IMR-90 (cell line): ENCODE measurements around the gene KCNQ1. TPM values are rescaled to one million over a fixed set of nuclear protein-coding genes. Genes with fewer than 3 reads are reported as not detected.

Experiments
- ATAC-seq: fragments of 200-7000 bp; cut with Tn5 transposase; 2 replicates; pipeline ENCODE4 v1.9.1; 2020; ENCODE audit warnings: low read depth, mild to moderate bottlenecking, moderate library complexity
- BruUV-seq: library from RNA; stranded (reverse); fragments of 400-500 nt; replicated peaks from 2 replicates; lab custom pipeline; 2021; lab: Mats Ljungman, UMichigan
- CTCF ChIA-PET: fragments of 300-600 bp; formaldehyde crosslinking; extraction: SDS; loops from one replicate; lab custom pipeline; 2021; ENCODE audit warnings: antibody characterized with exemption; lab: Yijun Ruan, JAX
- POLR2A ChIA-PET: fragments of 300-600 bp; sonication (Branson Sonifier 250); formaldehyde crosslinking; loops from one replicate; lab custom pipeline; 2022; ENCODE audit warnings: antibody characterized with exemption; ENCODE audit not compliant: unreplicated experiment; lab: Charles Lee
- DNase-seq: peaks from one replicate; pipeline ENCODE4 v3.0.0; 2013
- H2AFZ ChIP-seq: replicated peaks from 2 replicates; pipeline ENCODE3; 2013; ENCODE audit warnings: low read length, mild to moderate bottlenecking; ENCODE audit not compliant: poor library complexity
- H2AK5ac ChIP-seq: 2 replicates; pipeline ENCODE4 v1.6.1; 2013; ENCODE audit warnings: low read depth, low read length, inconsistent platforms
- H2AK9ac ChIP-seq: replicated peaks from 2 replicates; pipeline ENCODE3; 2013; ENCODE audit warnings: mild to moderate bottlenecking, low read depth, low read length, moderate library complexity; ENCODE audit not compliant: poor library complexity
- H2BK120ac ChIP-seq: 2 replicates; pipeline ENCODE4 v1.6.1; 2013; ENCODE audit warnings: low read depth, low read length, inconsistent platforms
- H2BK15ac ChIP-seq: 3 replicates; pipeline ENCODE4 v1.6.1; 2013; ENCODE audit warnings: low read depth, low read length, inconsistent platforms
- H2BK20ac ChIP-seq: 2 replicates; pipeline ENCODE4 v1.6.1; 2013; ENCODE audit warnings: low read depth, mild to moderate bottlenecking, inconsistent platforms, low read length, moderate library complexity
- H2BK5ac ChIP-seq: 2 replicates; pipeline ENCODE4 v1.6.1; 2013; ENCODE audit warnings: mild to moderate bottlenecking, low read depth, low read length, inconsistent platforms; ENCODE audit not compliant: poor library complexity, severe bottlenecking
- H3K14ac ChIP-seq: replicated peaks from 2 replicates; pipeline ENCODE4 v1.6.1; 2013; ENCODE audit warnings: low read depth, low read length, inconsistent platforms
- H3K18ac ChIP-seq: 2 replicates; pipeline ENCODE4 v1.6.1; 2013; ENCODE audit warnings: low read depth, low read length, control low read depth
- H3K23ac ChIP-seq: 2 replicates; pipeline ENCODE4 v1.6.1; 2013; ENCODE audit warnings: low read depth, low read length, inconsistent platforms
- H3K27ac ChIP-seq: 2 replicates; pipeline ENCODE4 v1.5.1; 2013; ENCODE audit warnings: mild to moderate bottlenecking, control low read depth, low read length; ENCODE audit not compliant: insufficient read depth
- H3K27me3 ChIP-seq: 2 replicates; pipeline ENCODE4 v1.6.1; 2013; ENCODE audit warnings: low read length; ENCODE audit not compliant: control insufficient read depth, insufficient read depth
- H3K36me3 ChIP-seq: 2 replicates; pipeline ENCODE4 v1.6.1; 2013; ENCODE audit warnings: low read length, mixed read lengths; ENCODE audit not compliant: control insufficient read depth, insufficient read depth
- H3K4ac ChIP-seq: 2 replicates; pipeline ENCODE4 v1.6.1; 2013; ENCODE audit warnings: low read depth, low read length, inconsistent platforms
- H3K4me1 ChIP-seq: 2 replicates; pipeline ENCODE4 v1.6.1; 2013; ENCODE audit warnings: low read length, mixed read lengths; ENCODE audit not compliant: control insufficient read depth, insufficient read depth
- H3K4me2 ChIP-seq: 2 replicates; pipeline ENCODE4 v1.6.1; 2013; ENCODE audit warnings: low read depth, mild to moderate bottlenecking, control low read depth, low read length, moderate library complexity
- H3K4me3 ChIP-seq: 2 replicates; pipeline ENCODE4 v1.5.1; 2013; ENCODE audit warnings: low read depth, mild to moderate bottlenecking, control low read depth, low read length, moderate library complexity; ENCODE audit not compliant: insufficient read depth
- H3K56ac ChIP-seq: 2 replicates; pipeline ENCODE4 v1.6.1; 2013; ENCODE audit warnings: low read length, inconsistent platforms; ENCODE audit not compliant: insufficient read depth; ENCODE audit errors: extremely low read depth
- H3K79me1 ChIP-seq, 2 experiments: 2 replicates each; pipeline ENCODE4 v1.6.1; 2013; ENCODE audit warnings: low read length in 2 of 2, inconsistent platforms in 1 of 2, low read depth in 1 of 2
- H3K9ac ChIP-seq: 2 replicates; pipeline ENCODE4 v1.6.1; 2013; ENCODE audit warnings: low read depth, low read length, control low read depth
- H3K9me1 ChIP-seq: 2 replicates; pipeline ENCODE4 v1.6.1; 2013; ENCODE audit warnings: low read length, inconsistent platforms; ENCODE audit not compliant: insufficient read depth
- H3K9me3 ChIP-seq: 2 replicates; pipeline ENCODE4 v1.6.1; 2013; ENCODE audit warnings: low read length; ENCODE audit not compliant: control insufficient read depth, insufficient read depth
- H4K20me1 ChIP-seq: 2 replicates; pipeline ENCODE4 v1.6.1; 2013; ENCODE audit warnings: low read length, inconsistent platforms; ENCODE audit not compliant: insufficient read depth
- H4K5ac ChIP-seq: 2 replicates; pipeline ENCODE4 v1.6.1; 2013; ENCODE audit warnings: mild to moderate bottlenecking, low read depth, low read length, control low read depth
- H4K8ac ChIP-seq, 2 experiments: 2 replicates each; pipeline ENCODE4 v1.6.1; 2013; ENCODE audit warnings: low read depth in 2 of 2, low read length in 2 of 2, control low read depth in 1 of 2, inconsistent platforms in 1 of 2
- H4K91ac ChIP-seq: 2 replicates; pipeline ENCODE4 v1.6.1; 2013; ENCODE audit warnings: low read depth, low read length, inconsistent platforms; ENCODE audit not compliant: insufficient read depth
- CEBPB ChIP-seq: IDR thresholded peaks from 2 replicates; pipeline ENCODE4 v1.6.1; 2012; ENCODE audit warnings: low read depth, low read length, improper control_type of control experiment
- CHD1 ChIP-seq: IDR thresholded peaks from 2 replicates; pipeline ENCODE4 v1.6.1; 2012; ENCODE audit warnings: low read depth, low read length, improper control_type of control experiment
- CTCF ChIP-seq: conservative IDR thresholded peaks from 2 replicates; pipeline ENCODE4 v1.5.1; 2012; ENCODE audit warnings: mild to moderate bottlenecking, low read depth, low read length, improper control_type of control experiment
- ELK1 ChIP-seq: fragments of 150-350 bp; IDR thresholded peaks from 2 replicates; pipeline ENCODE4 v1.6.1; 2016; ENCODE audit warnings: low read depth, mild to moderate bottlenecking, low read length, moderate library complexity, borderline replicate concordance
- FOS ChIP-seq: fragments of 150-350 bp; IDR thresholded peaks from 2 replicates; pipeline ENCODE4 v1.6.1; 2016; ENCODE audit warnings: low read depth, low read length
- MAFK ChIP-seq: IDR thresholded peaks from 2 replicates; pipeline ENCODE4 v1.6.1; 2012; ENCODE audit warnings: low read depth, low read length, improper control_type of control experiment
- MXI1 ChIP-seq: IDR thresholded peaks from 2 replicates; pipeline ENCODE4 v1.6.1; 2012; ENCODE audit warnings: low read depth, mild to moderate bottlenecking, low read length, moderate library complexity, borderline replicate concordance
- NFE2L2 ChIP-seq: fragments of 150-350 bp; IDR thresholded peaks from 2 replicates; pipeline ENCODE4 v1.6.1; 2016; ENCODE audit warnings: low read depth, mild to moderate bottlenecking, low read length
- RAD21 ChIP-seq: IDR thresholded peaks from 2 replicates; pipeline ENCODE4 v1.6.1; 2012; ENCODE audit warnings: low read length, improper control_type of control experiment
- RFX5 ChIP-seq: IDR thresholded peaks from 2 replicates; pipeline ENCODE4 v1.8.0; 2012; ENCODE audit warnings: low read depth, mild to moderate bottlenecking, low read length, moderate library complexity
- SMC3 ChIP-seq: fragments of 150-350 bp; IDR thresholded peaks from 2 replicates; pipeline ENCODE4 v1.6.1; 2016; ENCODE audit warnings: low read depth, mild to moderate bottlenecking, antibody characterized with exemption, low read length, moderate library complexity
- USF2 ChIP-seq: fragments of 150-350 bp; IDR thresholded peaks from 2 replicates; pipeline ENCODE4 v1.6.1; 2017; ENCODE audit warnings: mild to moderate bottlenecking, antibody characterized with exemption, low read length, low read depth
- WGBS, 2 experiments: methylation state at CpG; one replicate each; pipeline versions ENCODE4 v1.1.5 to v1.1.7; 2013; ENCODE audit warnings: missing lambda C conversion rate in 2 of 2; ENCODE audit not compliant: insufficient read length in 1 of 2; ENCODE audit errors: extremely low coverage in 2 of 2; 5-methylcytosine and 5-hydroxymethylcytosine counted together
- dilution Hi-C: fragments of 300-500 bp; cut with HindIII; formaldehyde crosslinking; loops from one replicate; pipeline ENCODE4 v1.14.3; 2018; ENCODE audit warnings: low sequenced_read_pairs; ENCODE audit not compliant: unreplicated experiment
- in situ Hi-C: fragments of 300-500 bp; cut with MboI; formaldehyde crosslinking; loops from 3 replicates; pipeline ENCODE4 v1.14.3; 2019; ENCODE audit warnings: low sequenced_read_pairs, inconsistent platforms, mixed read lengths
- intact Hi-C: fragments of 100-400 bp; cut with micrococcal nuclease; formaldehyde crosslinking; loops from 2 replicates; pipeline ENCODE4 v1.10.0; 2022
- polyA plus RNA-seq, 3 experiments: library from polyadenylated mRNA; depleted of rRNA; stranded (reverse); fragments of >200 nt; gene quantifications; 2 replicates each; pipeline ENCODE4 v1.2.3, GENCODE V29; 2012; ENCODE audit warnings: low replicate concordance in 1 of 3
- total RNA-seq: library from RNA; depleted of rRNA; stranded (reverse); fragments of >200 nt; gene quantifications from 2 replicates; pipeline ENCODE4 v1.2.3, GENCODE V29; 2012

KCNQ1 gene
- total and polyA plus RNA-seq, 2 of the 4 experiments (the other 2 are of a cell fraction): 0.07 TPM; not detected in 1

GRCh38 chr11:2398664-2399355 is 46.0 kb upstream of the KCNQ1 start:
- Histone ChIP-seq H4K91ac (no peak overlapping the region), H3K36me3 (peaks cover 46% of the 10 kb centered on the region), H2AFZ (no peak overlapping the region), H3K56ac (no peak overlapping the region), H3K4me3 (no peak overlapping the region), H2BK120ac (no peak overlapping the region), H2BK20ac (no peak overlapping the region), H2AK9ac (peak overlapping the region; percentile 81), H3K9ac (peak overlapping the region; percentile 59; the same call in 1 of the 2 replicates), H4K8ac (peak overlapping the region; percentile 78 to 84; a peak in 3 of 4 replicates), H3K27me3 (no peaks in the 10 kb centered on the region), H4K5ac (no peak overlapping the region), H3K4me1 (peaks cover 9% of the 10 kb centered on the region), H4K20me1 (no peaks in the 10 kb centered on the region; the same call in 1 of the 2 replicates), H3K14ac (no peak overlapping the region), H3K9me3 (no peaks in the 10 kb centered on the region), H3K4me2 (no peak overlapping the region), H3K23ac (no peak overlapping the region), H3K4ac (no peak overlapping the region), H3K9me1 (no peaks in the 10 kb centered on the region), H2BK15ac (no peak overlapping the region), H2BK5ac (no peak overlapping the region), H3K18ac (no peak overlapping the region), H3K79me1 (peaks cover 10 to 39% of the 10 kb centered on the region in 2 experiments), H2AK5ac (no peak overlapping the region), H3K27ac (peak overlapping the region; percentile 69)
- TF ChIP-seq FOS: no peak
- TF ChIP-seq NFE2L2: no peak
- TF ChIP-seq USF2: no peak
- no peak for TF ChIP-seq CTCF
- TF ChIP-seq MAFK: no peak
- TF ChIP-seq CHD1: no peak
- no peak for TF ChIP-seq SMC3
- no peak for TF ChIP-seq CEBPB
- TF ChIP-seq RAD21: no peak
- no peak for TF ChIP-seq MXI1
- no peak for TF ChIP-seq RFX5
- TF ChIP-seq ELK1: no peak
- DNase-seq (no peak), ATAC-seq (no peak)
- in situ Hi-C loops (no loop called here), intact Hi-C loops (no loop called here), dilution Hi-C loops (no loop called here)
- 100% methylated on average over 1 of the region's 7 CpGs; no CpG with 5 or more reads in 1 of the 2 experiments for WGBS, 2 experiments
- CTCF ChIA-PET: no interaction called here
- POLR2A ChIA-PET: no interaction called here
- no TSS peak for BruUV-seq
